Cardiac fibroblast (primary cell): Measurements from ENCODE around the gene DEAF1.
A peak's percentile ranks its signal among the peaks of the same experiment; 100 is the strongest.

Experiments used
- DNase-seq, 2 donors: peaks; one replicate each; pipeline versions ENCODE4 v3.0.0 to v3.0.0-alpha.2; 2010; ENCODE audit warnings: low read depth in 2 of 2
- H3K4me3 ChIP-seq, 2 donors: replicated peaks in 1 of 2; 1 replicate in 1 of 2; 2 replicates in 1 of 2; pipeline ENCODE4 v1.5.1; 2011; ENCODE audit warnings: low read depth in 2 of 2, low read length in 2 of 2, mild to moderate bottlenecking in 2 of 2, moderate library complexity in 1 of 2
- CTCF ChIP-seq: IDR thresholded peaks from one replicate; pipeline ENCODE4 v1.5.1; 2011; ENCODE audit warnings: low read depth, mild to moderate bottlenecking, low read length, inconsistent platforms

The DEAF1 gene

GRCh38 chr11:637593-638521, 57.2 kb downstream of the DEAF1 start:
- no peak for TF ChIP-seq CTCF
- peak overlapping the region in 1 of 2 donors; percentile 14 for H3K4me3 ChIP-seq
- DNase-seq, result no peak

DNA sequence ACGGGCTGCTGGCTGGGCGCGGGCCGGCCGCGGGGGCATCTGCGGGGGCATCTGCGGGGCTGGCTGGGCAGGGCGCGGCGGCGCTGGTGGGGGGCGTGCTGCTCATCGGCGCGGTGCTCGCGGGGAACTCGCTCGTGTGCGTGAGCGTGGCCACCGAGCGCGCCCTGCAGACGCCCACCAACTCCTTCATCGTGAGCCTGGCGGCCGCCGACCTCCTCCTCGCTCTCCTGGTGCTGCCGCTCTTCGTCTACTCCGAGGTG, 57.8 kb downstream of the DEAF1 start:
- no peak for TF ChIP-seq CTCF
- DNase-seq, result no peak
- peak overlapping the region in 1 of 2 donors; percentile 14 for H3K4me3 ChIP-seq

DNA sequence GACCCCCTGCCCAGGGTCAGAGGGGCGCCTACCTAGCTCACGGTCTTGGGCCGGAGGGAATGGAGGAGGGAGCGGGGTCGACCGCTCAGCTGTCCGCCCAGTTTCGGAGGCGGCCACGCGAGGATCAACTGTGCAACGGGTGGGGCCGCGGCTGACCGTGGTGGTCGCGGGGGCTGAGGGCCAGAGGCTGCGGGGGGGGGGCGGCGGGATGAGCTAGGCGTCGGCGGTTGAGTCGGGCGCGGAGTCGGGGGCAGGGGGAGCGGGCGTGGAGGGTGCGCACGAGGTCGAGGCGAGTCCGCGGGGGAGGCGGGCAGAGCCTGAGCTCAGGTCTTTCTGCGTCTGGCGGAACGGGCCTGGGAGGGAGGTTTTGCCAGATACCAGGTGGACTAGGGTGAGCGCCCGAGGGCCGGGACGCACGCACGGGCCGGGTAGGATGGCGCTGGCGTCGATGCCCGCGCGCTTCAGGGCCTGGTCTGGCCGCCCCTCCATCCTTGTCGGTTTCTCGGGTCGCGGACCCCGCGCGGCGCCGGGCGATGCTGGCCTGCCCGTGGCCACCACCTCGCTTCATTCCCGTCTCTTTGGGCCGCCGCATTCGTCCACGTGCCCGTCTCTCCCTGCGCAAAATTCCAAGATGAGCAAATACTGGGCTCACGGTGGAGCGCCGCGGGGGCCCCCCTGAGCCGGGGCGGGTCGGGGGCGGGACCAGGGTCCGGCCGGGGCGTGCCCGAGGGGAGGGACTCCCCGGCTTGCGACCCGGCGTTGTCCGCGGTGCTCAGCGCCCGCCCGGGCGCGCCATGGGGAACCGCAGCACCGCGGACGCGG, 58.3 kb downstream of the DEAF1 start, which contains the start of gene DRD4:
Gene DRD4, plus strand, starts transcription at position 759 of the 822 bp plus-strand sequence. Its CDS starts 36 bp downstream, at position 795.
- DNase-seq, result peak; percentile 25 to 28
- TF ChIP-seq CTCF, result no peak
- H3K4me3 ChIP-seq, result peak within 1 kb of the TSS in 1 of 2 donors; percentile 14

- no peak for TF ChIP-seq CTCF
- no peak for DNase-seq
- H3K4me3 ChIP-seq, result no peak overlapping the region
Measured at GRCh38 chr11:635945-636510, 59.0 kb downstream of the DEAF1 start.

GRCh38 chr11:630871-631270, 64.2 kb downstream of the DEAF1 start:
- no peak overlapping the region for H3K4me3 ChIP-seq
- DNase-seq, result no peak
- no peak for TF ChIP-seq CTCF

- no peak for TF ChIP-seq CTCF
- no peak for DNase-seq
- no peak overlapping the region for H3K4me3 ChIP-seq
Measured at GRCh38 chr11:629237-629583, 65.8 kb downstream of the DEAF1 start.
